NCI-H2196 treated with DMSO at 0.1 percent for 48 hours (cell line): Measurements from ENCODE around the gene RELT.
"Not testable (repeated sequence)": the region's sequence is repeated elsewhere in the genome, so short reads cannot be mapped to it uniquely, and the experiment has no call there.

ENCODE experiments used
- DNase-seq: peaks from one replicate; lab custom pipeline; 2025; ENCODE audit not compliant: unreplicated experiment; lab: John Stamatoyannopoulos, UW

RELT gene

GRCh38 chr11:73428227-73428626 is 52.0 kb downstream of the RELT start:
- DNase-seq = no peak

- DNase-seq = no peak
Observed at GRCh38 chr11:73428699-73429098, 52.5 kb downstream of the RELT start.

GRCh38 chr11:73429121-73429750 is 53.0 kb downstream of the RELT start:
- DNase-seq = no peak

- no peak for DNase-seq
Observed at GRCh38 chr11:73430326-73430725, 54.1 kb downstream of the RELT start.

GRCh38 chr11:73431396-73431795 is 55.2 kb downstream of the RELT start:
- no peak for DNase-seq

GRCh38 chr11:73436859-73437258 is 60.7 kb downstream of the RELT start:
- DNase-seq = not testable (repeated sequence)

- no peak for DNase-seq
Observed at GRCh38 chr11:73439002-73439843, 63.0 kb downstream of the RELT start.

GRCh38 chr11:73445980-73446379 is 69.8 kb downstream of the RELT start:
- DNase-seq = no peak

- DNase-seq = no peak
Observed at GRCh38 chr11:73446766-73447165, 70.6 kb downstream of the RELT start.
